Neural progenitor cell (in vitro differentiated cells): ENCODE results near the gene CADM1. TPM values are rescaled to one million over a fixed set of nuclear protein-coding genes. Genes with fewer than 3 reads are reported as not detected.

Experiments used
- DNase-seq: peaks from one replicate; pipeline ENCODE4 v3.0.0-alpha.2; 2016; ENCODE audit warnings: low spot score
- H2AFZ ChIP-seq: fragments of 200-600 bp; sonication (generic); replicated peaks from 2 replicates; pipeline ENCODE4 v1.6.1; 2016; ENCODE audit warnings: antibody characterized with exemption
- H3F3A ChIP-seq: fragments of 200-600 bp; sonication (generic); 2 replicates; pipeline ENCODE4 v1.6.1; 2016; ENCODE audit warnings: antibody characterized with exemption, low read depth
- H3K27ac ChIP-seq: fragments of 200-600 bp; sonication (generic); 2 replicates; pipeline ENCODE4 v1.5.1; 2016; ENCODE audit warnings: mild to moderate bottlenecking
- H3K27me3 ChIP-seq: fragments of 200-600 bp; sonication (generic); 2 replicates; pipeline ENCODE4 v1.6.1; 2016; ENCODE audit warnings: mild to moderate bottlenecking, moderate library complexity
- H3K36me3 ChIP-seq: fragments of 200-600 bp; sonication (generic); 2 replicates; pipeline ENCODE4 v1.5.1; 2016
- H3K4me1 ChIP-seq: fragments of 200-600 bp; sonication (generic); 2 replicates; pipeline ENCODE4 v1.6.1; 2016; ENCODE audit warnings: mixed run types
- H3K4me2 ChIP-seq: fragments of 200-600 bp; sonication (generic); 2 replicates; pipeline ENCODE4 v1.6.1; 2016
- H3K4me3 ChIP-seq: fragments of 200-600 bp; sonication (generic); 2 replicates; pipeline ENCODE4 v1.5.1; 2016
- H3K79me2 ChIP-seq: fragments of 200-600 bp; sonication (generic); 2 replicates; pipeline ENCODE4 v1.6.1; 2016; ENCODE audit warnings: low read depth
- H3K9ac ChIP-seq: fragments of 200-600 bp; sonication (generic); 2 replicates; pipeline ENCODE4 v1.6.1; 2016
- H3K9me3 ChIP-seq: fragments of 200-600 bp; sonication (generic); 2 replicates; pipeline ENCODE4 v1.5.1; 2016; ENCODE audit warnings: low read depth
- H4K20me1 ChIP-seq: fragments of 200-600 bp; sonication (generic); 2 replicates; pipeline ENCODE4 v1.6.1; 2016; ENCODE audit warnings: low read depth
- H3K27ac Mint-ChIP-seq: 3 replicates; pipeline ENCODE4 v1.8.0; 2021; ENCODE audit warnings: mixed read lengths
- H3K27me3 Mint-ChIP-seq: 2 replicates; pipeline ENCODE4 v1.8.0; 2022; ENCODE audit warnings: low read depth, mild to moderate bottlenecking, inconsistent platforms, moderate library complexity, mixed read lengths; ENCODE audit not compliant: insufficient read depth
- H3K36me3 Mint-ChIP-seq: 3 replicates; pipeline ENCODE4 v1.8.0; 2021; ENCODE audit warnings: mixed read lengths
- H3K4me1 Mint-ChIP-seq: 3 replicates; pipeline ENCODE4 v1.8.0; 2021; ENCODE audit warnings: mixed read lengths
- H3K4me3 Mint-ChIP-seq: 3 replicates; pipeline ENCODE4 v1.8.0; 2021; ENCODE audit warnings: mild to moderate bottlenecking, moderate library complexity, mixed read lengths
- H3K9me3 Mint-ChIP-seq: 3 replicates; pipeline ENCODE4 v1.8.0; 2020; ENCODE audit warnings: mixed read lengths
- CTCF ChIP-seq: fragments of 200-600 bp; sonication (generic); IDR thresholded peaks from 2 replicates; pipeline ENCODE4 v1.5.1; 2017; ENCODE audit warnings: antibody characterized with exemption, mild to moderate bottlenecking
- EZH2 ChIP-seq: fragments of 200-600 bp; sonication (generic); IDR thresholded peaks from 2 replicates; pipeline ENCODE4 v1.6.1; 2017; ENCODE audit warnings: antibody characterized with exemption, mild to moderate bottlenecking, moderate library complexity
- EZH2phosphoT487 ChIP-seq: fragments of 200-600 bp; sonication (generic); IDR thresholded peaks from 2 replicates; pipeline ENCODE4 v1.6.1; 2017; ENCODE audit warnings: antibody characterized with exemption
- total RNA-seq: library from RNA; depleted of rRNA; stranded (reverse); fragments of >200 nt; gene quantifications from 2 replicates; pipeline ENCODE4 v1.2.3, GENCODE V29; 2015; ENCODE audit warnings: low replicate concordance

The CADM1 gene
- total RNA-seq, 1 donor from 2014 or later = 123 TPM

- TF ChIP-seq EZH2 (no peak), CTCF (no peak), EZH2phosphoT487 (no peak)
- Histone ChIP-seq H4K20me1 (no peaks in the 10 kb centered on the region), H3K36me3 (no peaks in the 10 kb centered on the region), H3F3A (peaks cover 3% of the 10 kb centered on the region), H3K79me2 (no peaks in the 10 kb centered on the region), H3K4me1 (peaks cover 66% of the 10 kb centered on the region), H3K9me3 (no peaks in the 10 kb centered on the region), H3K27me3 (no peaks in the 10 kb centered on the region), H3K4me2 (no peak overlapping the region), H3K9ac (no peak overlapping the region), H3K27ac (no peak overlapping the region), H2AFZ (no peak overlapping the region), H3K4me3 (no peak overlapping the region)
- no peak for DNase-seq
- no peak overlapping the region for H3K27ac Mint-ChIP-seq
- H3K9me3 Mint-ChIP-seq = no peaks in the 10 kb centered on the region
- H3K27me3 Mint-ChIP-seq = peaks cover 5% of the 10 kb centered on the region
- no peaks in the 10 kb centered on the region for H3K36me3 Mint-ChIP-seq
- H3K4me1 Mint-ChIP-seq = peaks cover 39% of the 10 kb centered on the region
- no peak overlapping the region for H3K4me3 Mint-ChIP-seq
These were observed 319.3 kb downstream of the CADM1 start for GRCh38 chr11:115184901-115185300.

- H3K27me3 ChIP-seq = no peaks in the 10 kb centered on the region
- no peak overlapping the region for H3K9ac ChIP-seq
- TF ChIP-seq EZH2phosphoT487 (no peak), CTCF (no peak), EZH2 (no peak)
- no peaks in the 10 kb centered on the region for H3K79me2 ChIP-seq
- no peak overlapping the region for H2AFZ ChIP-seq
- Mint-ChIP-seq H3K9me3 (no peaks in the 10 kb centered on the region), H3K4me3 (no peak overlapping the region), H3K27me3 (peaks cover 5% of the 10 kb centered on the region), H3K27ac (peak overlapping the region; percentile 92), H3K4me1 (peaks cover 47% of the 10 kb centered on the region), H3K36me3 (no peaks in the 10 kb centered on the region)
- no peaks in the 10 kb centered on the region for H3K9me3 ChIP-seq
- H3K27ac ChIP-seq = peak overlapping the region; percentile 22
- peaks cover 3% of the 10 kb centered on the region for H3F3A ChIP-seq
- no peaks in the 10 kb centered on the region for H3K36me3 ChIP-seq
- no peak overlapping the region for H3K4me3 ChIP-seq
- H4K20me1 ChIP-seq = no peaks in the 10 kb centered on the region
- DNase-seq = peak; percentile 44
- peaks cover 66% of the 10 kb centered on the region for H3K4me1 ChIP-seq
- peak overlapping the region; percentile 50 for H3K4me2 ChIP-seq
These were observed 320.4 kb downstream of the CADM1 start for GRCh38 chr11:115183830-115184229.

GRCh38 chr11:115183136-115183535 lies 321.1 kb downstream of the CADM1 start:
- H2AFZ ChIP-seq = no peak overlapping the region
- no peak overlapping the region for H3K9ac ChIP-seq
- H3K9me3 ChIP-seq = no peaks in the 10 kb centered on the region
- Mint-ChIP-seq H3K4me3 (no peak overlapping the region), H3K27me3 (peaks cover 5% of the 10 kb centered on the region), H3K36me3 (peaks cover 2% of the 10 kb centered on the region), H3K27ac (no peak overlapping the region), H3K9me3 (no peaks in the 10 kb centered on the region), H3K4me1 (peaks cover 54% of the 10 kb centered on the region)
- peak overlapping the region; percentile 50 for H3K4me2 ChIP-seq
- no peak for TF ChIP-seq CTCF
- TF ChIP-seq EZH2phosphoT487 = no peak
- TF ChIP-seq EZH2 = no peak
- H3K36me3 ChIP-seq = no peaks in the 10 kb centered on the region
- no peaks in the 10 kb centered on the region for H3K27me3 ChIP-seq
- H3K4me3 ChIP-seq = no peak overlapping the region
- H3K27ac ChIP-seq = no peak overlapping the region
- no peaks in the 10 kb centered on the region for H3K79me2 ChIP-seq
- no peaks in the 10 kb centered on the region for H4K20me1 ChIP-seq
- DNase-seq = no peak
- H3F3A ChIP-seq = peaks cover 3% of the 10 kb centered on the region
- H3K4me1 ChIP-seq = peaks cover 71% of the 10 kb centered on the region
